A549 (cell line): ENCODE data around the gene L3MBTL4. TPM values are rescaled to one million over a fixed set of nuclear protein-coding genes. Genes with fewer than 3 reads are reported as not detected.
"Not testable (repeated sequence)": the region's sequence is repeated elsewhere in the genome, so short reads cannot be mapped to it uniquely, and the experiment has no call there.

Experiments used
- ATAC-seq, 2 experiments: fragments of 200-7000 bp in 1 of 2; fragments of >200 bp in 1 of 2; cut with Nextera tagmentation in 1 of 2; cut with Tn5 transposase in 1 of 2; 3 replicates each; pipeline versions ENCODE4 v1.8.0 to v1.9.1; 2018 to 2020; ENCODE audit warnings: mild to moderate bottlenecking in 1 of 2, moderate library complexity in 1 of 2
- CTCF ChIA-PET: fragments of 300-600 bp; sonication (Branson Sonifier 250); formaldehyde crosslinking; extraction: SDS; loops from one replicate; lab custom pipeline; 2021; ENCODE audit warnings: antibody characterized with exemption, inconsistent platforms; lab: Yijun Ruan, JAX
- POLR2A ChIA-PET: fragments of 350-600 bp; formaldehyde crosslinking; extraction: SDS; loops from one replicate; lab custom pipeline; 2021; ENCODE audit warnings: antibody characterized with exemption, inconsistent platforms; lab: Yijun Ruan, JAX
- DNase-seq, 2 experiments: peaks; one replicate each; pipeline versions ENCODE4 v3.0.0 to v3.0.0-alpha.2; 2011 to 2016; ENCODE audit warnings: low read depth in 1 of 2, low spot score in 1 of 2
- FAIRE-seq: peaks from 2 replicates; lab custom pipeline; 2011; peaks lifted over from hg19 to GRCh38; lab: Jason Lieb, UNC
- H3K27ac ChIP-seq, 2 experiments: fragments of >200 bp; sonication (Bioruptor Twin); formaldehyde crosslinking; 3 replicates each; pipeline ENCODE4 v1.5.1; 2016 to 2017
- H3K4me1 ChIP-seq: fragments of >200 bp; sonication (Bioruptor Twin); formaldehyde crosslinking; 3 replicates; pipeline ENCODE4 v1.6.1; 2016
- H3K4me2 ChIP-seq: fragments of >200 bp; sonication (Bioruptor Twin); formaldehyde crosslinking; 3 replicates; pipeline ENCODE4 v1.6.1; 2016
- H3K4me3 ChIP-seq: fragments of >200 bp; sonication (Bioruptor Twin); formaldehyde crosslinking; 3 replicates; pipeline ENCODE4 v1.5.1; 2016
- H3K9me3 ChIP-seq: fragments of >200 bp; sonication (Bioruptor Twin); formaldehyde crosslinking; 3 replicates; pipeline ENCODE4 v1.6.1; 2016
- BHLHE40 ChIP-seq: IDR thresholded peaks from 2 replicates; pipeline ENCODE4 v1.6.1; 2012; ENCODE audit warnings: low read depth, low read length, inconsistent platforms
- CBX2 ChIP-seq: fragments of 200-600 bp; sonication (generic); IDR thresholded peaks from 2 replicates; pipeline ENCODE4 v1.6.1; 2016; ENCODE audit warnings: low read depth, mild to moderate bottlenecking, borderline replicate concordance
- FOSB ChIP-seq: fragments of 250-450 bp; sonication (Bioruptor Pico); IDR thresholded peaks from 2 replicates; pipeline ENCODE4 v1.5.0; 2020; ENCODE audit warnings: mild to moderate bottlenecking, moderate library complexity
- FOSL2 ChIP-seq, 2 experiments: fragments of 450-650 bp in 1 of 2; fragments of >200 bp in 1 of 2; sonication (Bioruptor Twin) in 1 of 2; formaldehyde crosslinking; IDR thresholded peaks; 2 replicates each; pipeline versions ENCODE4 v1.5.0 to v1.6.1; 2016 to 2020; ENCODE audit warnings: mild to moderate bottlenecking in 1 of 2, moderate library complexity in 1 of 2
- HEYL ChIP-seq: fragments of 250-450 bp; sonication (Bioruptor Pico); IDR thresholded peaks from 2 replicates; pipeline ENCODE4 v1.8.0; 2021; ENCODE audit warnings: mild to moderate bottlenecking, moderate library complexity
- HOXB13 ChIP-seq: fragments of 250-450 bp; sonication (Bioruptor Pico); IDR thresholded peaks from 2 replicates; pipeline ENCODE4 v1.5.0; 2020; ENCODE audit warnings: low read depth, mild to moderate bottlenecking, moderate library complexity
- JUNB ChIP-seq: fragments of >200 bp; sonication (Bioruptor Twin); formaldehyde crosslinking; IDR thresholded peaks from 2 replicates; pipeline ENCODE4 v1.6.1; 2016
- MAFK ChIP-seq: fragments of 450-650 bp; IDR thresholded peaks from 2 replicates; pipeline ENCODE4 v1.6.1; 2014; ENCODE audit not compliant: partially characterized antibody
- MAZ ChIP-seq: fragments of 150-350 bp; IDR thresholded peaks from 2 replicates; pipeline ENCODE4 v1.6.1; 2014; ENCODE audit warnings: antibody characterized with exemption, low read depth, low read length, borderline replicate concordance
- NPAS2 ChIP-seq: fragments of 250-450 bp; sonication (Bioruptor Pico); IDR thresholded peaks from 2 replicates; pipeline ENCODE4 v1.8.0; 2022; ENCODE audit warnings: mild to moderate bottlenecking, moderate library complexity, borderline replicate concordance
- POLR2A ChIP-seq: IDR thresholded peaks from 2 replicates; pipeline ENCODE4 v1.6.1; 2012; ENCODE audit warnings: mild to moderate bottlenecking, low read length
- RARB ChIP-seq: fragments of 250-450 bp; sonication (Bioruptor Pico); IDR thresholded peaks from 2 replicates; pipeline ENCODE4 v1.8.0; 2021; ENCODE audit warnings: mild to moderate bottlenecking, moderate library complexity
- SMC3 ChIP-seq: fragments of >200 bp; sonication (Bioruptor Twin); formaldehyde crosslinking; IDR thresholded peaks from 3 replicates; pipeline ENCODE4 v1.6.1; 2018; ENCODE audit warnings: inconsistent platforms
- TP53 ChIP-seq: fragments of 250-450 bp; sonication (Bioruptor Pico); IDR thresholded peaks from 2 replicates; pipeline ENCODE4 v1.5.0; 2021; ENCODE audit warnings: mild to moderate bottlenecking, moderate library complexity
- ZC3H11A ChIP-seq: fragments of 450-650 bp; IDR thresholded peaks from 2 replicates; pipeline ENCODE4 v1.6.1; 2014; ENCODE audit warnings: antibody characterized with exemption, mild to moderate bottlenecking
- WGBS: methylation state at CpG from one replicate; pipeline ENCODE4 v1.1.6; 2017; ENCODE audit errors: missing lambda C conversion rate; 5-methylcytosine and 5-hydroxymethylcytosine counted together
- polyA plus RNA-seq, 4 experiments: library from polyadenylated mRNA; depleted of rRNA in 3 of 4; stranded (reverse); fragments of >200 nt; fragmentation: RNase III in 1 of 4; extraction: RNeasy Plus Mini Kit Qiagen cat#74134 plus additional on column Dnase treatment in 1 of 4; gene quantifications; 2 replicates in 3 of 4; 3 replicates in 1 of 4; pipeline ENCODE4 v1.2.3, GENCODE V29; 2011 to 2017
- TF ChIP-seq, protein P1 (sequence below): fragments of 150-350 bp; IDR thresholded peaks from 2 replicates; pipeline ENCODE4 v1.6.1; 2014; ENCODE audit warnings: low read depth, mild to moderate bottlenecking, low read length
- TF ChIP-seq, protein P2 (sequence below): fragments of >200 bp; sonication (Bioruptor Twin); formaldehyde crosslinking; IDR thresholded peaks from 3 replicates; pipeline ENCODE4 v1.6.1; 2016
- TF ChIP-seq, protein P3 (sequence below): fragments of 450-650 bp; IDR thresholded peaks from 2 replicates; pipeline ENCODE4 v1.6.1; 2014; ENCODE audit warnings: antibody characterized with exemption
- TF ChIP-seq, protein P4 (sequence below): IDR thresholded peaks from 2 replicates; pipeline ENCODE4 v1.6.1; 2012
- TF ChIP-seq, protein P5 (sequence below): fragments of 200-600 bp; sonication (generic); IDR thresholded peaks from 2 replicates; pipeline ENCODE4 v1.6.1; 2016; ENCODE audit warnings: antibody characterized with exemption, mild to moderate bottlenecking, moderate library complexity

Gene L3MBTL4
- polyA plus RNA-seq, 2 of the 4 experiments (the other 2 are of a cell fraction): 0.03 to 0.06 TPM

DNA sequence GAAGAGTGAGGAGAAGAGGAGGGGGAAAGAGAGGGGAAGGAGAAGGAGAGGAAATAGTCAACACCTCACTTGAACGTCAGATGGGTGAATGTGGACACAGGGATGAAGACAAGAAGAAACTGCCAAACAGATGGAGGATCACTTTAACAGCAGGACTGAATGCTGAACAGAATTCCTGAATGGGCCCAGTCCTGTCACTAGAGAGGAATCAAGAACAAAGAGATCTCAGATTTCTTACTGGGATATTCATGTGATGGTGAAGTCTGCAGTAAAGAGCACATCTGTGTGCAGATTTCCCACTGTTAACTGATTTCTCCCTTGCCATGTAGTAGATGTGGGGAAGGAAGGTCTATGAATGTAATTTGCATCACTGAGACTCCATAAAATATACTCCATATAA, 135.4 kb downstream of the L3MBTL4 start:
- Histone ChIP-seq H3K4me3 (no peak overlapping the region), H3K4me2 (no peak overlapping the region), H3K9me3 (no peaks in the 10 kb centered on the region), H3K4me1 (no peaks in the 10 kb centered on the region), H3K27ac (no peak overlapping the region)
- TF ChIP-seq SMC3: no peak
- TF ChIP-seq, protein P1, sequence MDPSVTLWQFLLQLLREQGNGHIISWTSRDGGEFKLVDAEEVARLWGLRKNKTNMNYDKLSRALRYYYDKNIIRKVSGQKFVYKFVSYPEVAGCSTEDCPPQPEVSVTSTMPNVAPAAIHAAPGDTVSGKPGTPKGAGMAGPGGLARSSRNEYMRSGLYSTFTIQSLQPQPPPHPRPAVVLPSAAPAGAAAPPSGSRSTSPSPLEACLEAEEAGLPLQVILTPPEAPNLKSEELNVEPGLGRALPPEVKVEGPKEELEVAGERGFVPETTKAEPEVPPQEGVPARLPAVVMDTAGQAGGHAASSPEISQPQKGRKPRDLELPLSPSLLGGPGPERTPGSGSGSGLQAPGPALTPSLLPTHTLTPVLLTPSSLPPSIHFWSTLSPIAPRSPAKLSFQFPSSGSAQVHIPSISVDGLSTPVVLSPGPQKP: no peak
- TF ChIP-seq, protein P2, sequence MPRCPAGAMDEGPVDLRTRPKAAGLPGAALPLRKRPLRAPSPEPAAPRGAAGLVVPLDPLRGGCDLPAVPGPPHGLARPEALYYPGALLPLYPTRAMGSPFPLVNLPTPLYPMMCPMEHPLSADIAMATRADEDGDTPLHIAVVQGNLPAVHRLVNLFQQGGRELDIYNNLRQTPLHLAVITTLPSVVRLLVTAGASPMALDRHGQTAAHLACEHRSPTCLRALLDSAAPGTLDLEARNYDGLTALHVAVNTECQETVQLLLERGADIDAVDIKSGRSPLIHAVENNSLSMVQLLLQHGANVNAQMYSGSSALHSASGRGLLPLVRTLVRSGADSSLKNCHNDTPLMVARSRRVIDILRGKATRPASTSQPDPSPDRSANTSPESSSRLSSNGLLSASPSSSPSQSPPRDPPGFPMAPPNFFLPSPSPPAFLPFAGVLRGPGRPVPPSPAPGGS: no peak
- no peak for TF ChIP-seq HOXB13 (CRISPR knock-in tag)
- TF ChIP-seq, protein P3, sequence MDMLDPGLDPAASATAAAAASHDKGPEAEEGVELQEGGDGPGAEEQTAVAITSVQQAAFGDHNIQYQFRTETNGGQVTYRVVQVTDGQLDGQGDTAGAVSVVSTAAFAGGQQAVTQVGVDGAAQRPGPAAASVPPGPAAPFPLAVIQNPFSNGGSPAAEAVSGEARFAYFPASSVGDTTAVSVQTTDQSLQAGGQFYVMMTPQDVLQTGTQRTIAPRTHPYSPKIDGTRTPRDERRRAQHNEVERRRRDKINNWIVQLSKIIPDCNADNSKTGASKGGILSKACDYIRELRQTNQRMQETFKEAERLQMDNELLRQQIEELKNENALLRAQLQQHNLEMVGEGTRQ: no peak
- no peak for TF ChIP-seq TP53
- no peak for TF ChIP-seq HEYL
- TF ChIP-seq BHLHE40: no peak
- no peak for TF ChIP-seq FOSB
- no peak for TF ChIP-seq JUNB
- TF ChIP-seq POLR2A: no peak
- TF ChIP-seq NPAS2 (CRISPR knock-in tag): no peak
- TF ChIP-seq CBX2: no peak
- no peak for TF ChIP-seq MAFK
- no peak for TF ChIP-seq MAZ
- TF ChIP-seq, protein P4, sequence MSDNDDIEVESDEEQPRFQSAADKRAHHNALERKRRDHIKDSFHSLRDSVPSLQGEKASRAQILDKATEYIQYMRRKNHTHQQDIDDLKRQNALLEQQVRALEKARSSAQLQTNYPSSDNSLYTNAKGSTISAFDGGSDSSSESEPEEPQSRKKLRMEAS: no peak
- TF ChIP-seq FOSL2 (IDR thresholded peaks at IDR 0.05): no peak
- TF ChIP-seq FOSL2 (CRISPR knock-in tag; IDR thresholded peaks at IDR 0.05): no peak
- no peak for TF ChIP-seq ZC3H11A
- ATAC-seq (no peak), DNase-seq (no peak), FAIRE-seq (no peak)
- POLR2A ChIA-PET: no interaction called here
- WGBS: 8% methylated on average over 1 of the region's 1 CpG
- CTCF ChIA-PET: interaction anchor here (0.6 kb wide), 1 partner anchor 120 kb away, joined by 3 read pairs; no protein-coding TSS in a partner anchor

DNA sequence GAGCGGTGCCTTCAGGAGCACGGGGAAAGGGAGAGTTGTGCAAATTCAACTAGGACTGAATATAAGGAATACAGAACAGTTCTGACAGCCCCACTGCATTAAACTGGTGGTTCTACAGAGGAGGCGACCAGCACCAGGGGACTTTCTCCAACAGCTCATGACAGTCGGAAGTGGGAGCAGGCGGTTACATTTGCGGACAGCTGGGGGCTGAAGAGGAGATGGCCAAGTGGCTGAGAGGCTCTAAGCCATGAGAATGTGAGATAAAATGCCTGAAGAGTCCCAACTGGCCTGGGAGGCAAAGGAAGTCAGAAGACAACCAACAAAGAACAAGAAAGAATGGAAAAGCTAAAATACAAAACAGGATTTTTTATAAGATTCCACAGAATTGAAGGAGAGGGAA, 141.3 kb downstream of the L3MBTL4 start:
- ChIA-PET CTCF (no interaction called here), POLR2A (no interaction called here)
- Histone ChIP-seq H3K9me3 (no peaks in the 10 kb centered on the region), H3K4me1 (no peaks in the 10 kb centered on the region), H3K4me3 (no peak overlapping the region), H3K4me2 (no peak overlapping the region), H3K27ac (no peak overlapping the region)
- WGBS: 39% methylated on average over 4 of the region's 6 CpGs
- DNase-seq: no peak
- FAIRE-seq: no peak
- no peak for ATAC-seq
- no peak for TF ChIP-seq MAZ
- no peak for TF ChIP-seq RARB (CRISPR knock-in tag)
- no peak for TF ChIP-seq ZC3H11A
- TF ChIP-seq, protein P5, sequence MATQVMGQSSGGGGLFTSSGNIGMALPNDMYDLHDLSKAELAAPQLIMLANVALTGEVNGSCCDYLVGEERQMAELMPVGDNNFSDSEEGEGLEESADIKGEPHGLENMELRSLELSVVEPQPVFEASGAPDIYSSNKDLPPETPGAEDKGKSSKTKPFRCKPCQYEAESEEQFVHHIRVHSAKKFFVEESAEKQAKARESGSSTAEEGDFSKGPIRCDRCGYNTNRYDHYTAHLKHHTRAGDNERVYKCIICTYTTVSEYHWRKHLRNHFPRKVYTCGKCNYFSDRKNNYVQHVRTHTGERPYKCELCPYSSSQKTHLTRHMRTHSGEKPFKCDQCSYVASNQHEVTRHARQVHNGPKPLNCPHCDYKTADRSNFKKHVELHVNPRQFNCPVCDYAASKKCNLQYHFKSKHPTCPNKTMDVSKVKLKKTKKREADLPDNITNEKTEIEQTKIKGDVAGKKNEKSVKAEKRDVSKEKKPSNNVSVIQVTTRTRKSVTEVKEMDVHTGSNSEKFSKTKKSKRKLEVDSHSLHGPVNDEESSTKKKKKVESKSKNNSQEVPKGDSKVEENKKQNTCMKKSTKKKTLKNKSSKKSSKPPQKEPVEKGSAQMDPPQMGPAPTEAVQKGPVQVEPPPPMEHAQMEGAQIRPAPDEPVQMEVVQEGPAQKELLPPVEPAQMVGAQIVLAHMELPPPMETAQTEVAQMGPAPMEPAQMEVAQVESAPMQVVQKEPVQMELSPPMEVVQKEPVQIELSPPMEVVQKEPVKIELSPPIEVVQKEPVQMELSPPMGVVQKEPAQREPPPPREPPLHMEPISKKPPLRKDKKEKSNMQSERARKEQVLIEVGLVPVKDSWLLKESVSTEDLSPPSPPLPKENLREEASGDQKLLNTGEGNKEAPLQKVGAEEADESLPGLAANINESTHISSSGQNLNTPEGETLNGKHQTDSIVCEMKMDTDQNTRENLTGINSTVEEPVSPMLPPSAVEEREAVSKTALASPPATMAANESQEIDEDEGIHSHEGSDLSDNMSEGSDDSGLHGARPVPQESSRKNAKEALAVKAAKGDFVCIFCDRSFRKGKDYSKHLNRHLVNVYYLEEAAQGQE: no peak

DNA sequence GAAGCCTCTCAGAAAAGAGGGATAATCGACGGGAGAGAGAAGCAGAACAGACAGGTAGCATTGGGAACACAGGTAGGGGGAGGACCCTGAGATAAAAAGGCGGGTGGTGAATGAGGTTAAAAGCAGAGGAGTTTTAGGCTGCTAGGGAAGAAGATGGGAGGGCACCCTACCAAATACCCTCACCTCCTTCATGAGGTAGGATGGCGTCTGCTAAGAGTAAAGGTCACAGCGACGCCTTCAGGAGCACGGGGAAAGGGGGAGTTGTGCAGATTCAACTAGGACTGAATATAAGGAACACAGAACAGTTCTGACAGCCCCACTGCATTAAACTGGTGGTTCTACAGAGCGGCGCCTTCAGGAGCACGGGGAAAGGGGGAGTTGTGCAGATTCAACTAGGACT, 142.6 kb downstream of the L3MBTL4 start:
- H3K9me3 ChIP-seq, CTCF ChIA-PET, FAIRE-seq, H3K4me1 ChIP-seq, H3K27ac ChIP-seq, H3K4me3 ChIP-seq, ATAC-seq, H3K4me2 ChIP-seq, POLR2A ChIA-PET, DNase-seq: not testable (repeated sequence)
- 5% methylated on average over 7 of the region's 10 CpGs for WGBS
